GM12878 (cell line): ENCODE results near the gene GPR148. TPM values are rescaled to one million over a fixed set of nuclear protein-coding genes. Genes with fewer than 3 reads are reported as not detected.

Source experiments
- CREB1 ChIP-seq: IDR thresholded peaks from 2 replicates; pipeline ENCODE4 v1.6.1; 2012; ENCODE audit warnings: low read depth, mild to moderate bottlenecking, inconsistent platforms
- EGR1 ChIP-seq, 2 experiments: IDR thresholded peaks; 1 replicate in 1 of 2; 2 replicates in 1 of 2; pipeline ENCODE4 v1.6.1; 2011 to 2012; ENCODE audit warnings: low read depth in 2 of 2, low read length in 2 of 2, borderline replicate concordance in 1 of 2, mild to moderate bottlenecking in 1 of 2, moderate library complexity in 1 of 2
- ESRRA ChIP-seq: IDR thresholded peaks from 2 replicates; pipeline ENCODE4 v1.6.1; 2012; ENCODE audit warnings: mild to moderate bottlenecking, low read length, improper control_type of control experiment
- FOXK2 ChIP-seq: fragments of 450-650 bp; IDR thresholded peaks from 2 replicates; pipeline ENCODE4 v1.6.1; 2017; ENCODE audit warnings: mild to moderate bottlenecking, moderate library complexity
- IKZF1 ChIP-seq: fragments of 450-650 bp; conservative IDR thresholded peaks from 2 replicates; pipeline ENCODE4 v1.6.1; 2017; ENCODE audit warnings: antibody characterized with exemption, mild to moderate bottlenecking
- KDM1A ChIP-seq: fragments of 200-600 bp; sonication (generic); IDR thresholded peaks from 2 replicates; pipeline ENCODE4 v1.6.1; 2016; ENCODE audit warnings: borderline replicate concordance
- MEF2B ChIP-seq: fragments of 450-650 bp; IDR thresholded peaks from 2 replicates; pipeline ENCODE4 v1.6.1; 2018; ENCODE audit warnings: mild to moderate bottlenecking, moderate library complexity; ENCODE audit not compliant: partially characterized antibody, poor library complexity, severe bottlenecking
- PAX5 ChIP-seq: IDR thresholded peaks from 2 replicates; pipeline ENCODE4 v1.6.1; 2011; ENCODE audit warnings: low read depth, low read length, borderline replicate concordance
- POU2F2 ChIP-seq: IDR thresholded peaks from 3 replicates; pipeline ENCODE4 v1.6.1; 2011; ENCODE audit warnings: low read depth, mild to moderate bottlenecking, low read length, borderline replicate concordance
- REST ChIP-seq: IDR thresholded peaks from 2 replicates; pipeline ENCODE4 v1.6.1; 2012; ENCODE audit warnings: mild to moderate bottlenecking, low read depth, low read length
- SIN3A ChIP-seq: IDR thresholded peaks from 2 replicates; pipeline ENCODE4 v1.6.1; 2012; ENCODE audit warnings: low read depth, low read length, improper control_type of control experiment
- SIX5 ChIP-seq: IDR thresholded peaks from 2 replicates; pipeline ENCODE4 v1.6.1; 2011; ENCODE audit warnings: mild to moderate bottlenecking, low read depth, low read length, moderate library complexity; ENCODE audit not compliant: severe bottlenecking
- TAF1 ChIP-seq: IDR thresholded peaks from 2 replicates; pipeline ENCODE4 v1.6.1; 2011; ENCODE audit warnings: mild to moderate bottlenecking, low read depth, low read length, borderline replicate concordance
- polyA plus RNA-seq, 11 experiments: library from polyadenylated mRNA; depleted of rRNA in 4 of 11; unstranded in 6 of 11; stranded (reverse) in 5 of 11; fragments of >200 nt; fragmentation: Nextera tagmentation in 4 of 11; fragmentation: Illumina TruSeq in 1 of 11; extraction: Ambion mirVana in 4 of 11; extraction: Trizol in 1 of 11; gene quantifications; 1 replicate in 1 of 11; 2 replicates in 10 of 11; pipeline versions ENCODE4 v1.2.1 to v1.2.3, GENCODE V29; 2011 to 2016; ENCODE audit warnings: inconsistent platforms in 2 of 11, missing spikeins in 2 of 11, low read depth in 1 of 11
- total RNA-seq, 4 experiments: library from RNA; depleted of rRNA in 3 of 4; stranded (reverse); fragments of >200 nt in 3 of 4; fragmentation: Illumina TruSeq in 1 of 4; extraction: Trizol in 1 of 4; gene quantifications; 2 replicates each; pipeline versions ENCODE4 v1.2.1 to v1.2.3, GENCODE V29; 2013 to 2021
- TF ChIP-seq, protein P1 (sequence below): fragments of 150-350 bp; IDR thresholded peaks from 2 replicates; pipeline ENCODE4 v1.6.1; 2014; ENCODE audit warnings: mild to moderate bottlenecking, low read depth, low read length
- TF ChIP-seq, protein P2 (sequence below): fragments of 450-650 bp; formaldehyde crosslinking; IDR thresholded peaks from 2 replicates; pipeline ENCODE4 v1.5.0; 2022; ENCODE audit warnings: mild to moderate bottlenecking, missing genetic modification characterization

GPR148 gene
- total and polyA plus RNA-seq, 10 of the 15 experiments (the other 5 are each of a cell fraction or from before 2014, with no cell fraction given): not detected

DNA sequence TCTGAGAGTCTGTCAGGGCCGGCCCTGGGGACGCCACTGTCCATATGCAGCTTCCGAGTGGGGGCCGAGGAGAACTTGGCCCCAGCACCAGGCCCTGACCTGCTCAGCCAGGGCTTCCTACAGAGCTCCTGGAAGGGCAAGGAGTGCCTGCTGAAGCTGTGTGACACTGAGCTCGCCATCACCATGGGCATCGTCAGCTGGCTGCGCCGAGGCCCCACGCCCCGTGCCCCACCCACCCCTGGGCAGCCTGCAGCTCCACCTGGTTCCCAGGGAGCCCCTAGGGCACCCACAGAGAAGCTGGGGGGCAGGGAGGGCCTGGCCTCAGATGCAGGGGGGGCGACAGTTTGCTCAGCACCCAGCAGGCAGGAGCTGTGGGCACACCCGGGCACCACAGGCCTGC, 34.5 kb downstream of the GPR148 start (continued):
- TF ChIP-seq SIX5 (no peak), REST (no peak), TAF1 (no peak), FOXK2 (no peak), PAX5 (no peak), KDM1A (no peak), IKZF1 (no peak), CREB1 (no peak), EGR1 (IDR thresholded peaks at IDR 0.05; ENCODE audit: borderline replicate concordance in 1 of 2, low read depth in 2 of 2, low read length in 2 of 2) (no peak), SIN3A (no peak), ESRRA (no peak), MEF2B (no peak), POU2F2 (no peak)
- TF ChIP-seq, protein P1, sequence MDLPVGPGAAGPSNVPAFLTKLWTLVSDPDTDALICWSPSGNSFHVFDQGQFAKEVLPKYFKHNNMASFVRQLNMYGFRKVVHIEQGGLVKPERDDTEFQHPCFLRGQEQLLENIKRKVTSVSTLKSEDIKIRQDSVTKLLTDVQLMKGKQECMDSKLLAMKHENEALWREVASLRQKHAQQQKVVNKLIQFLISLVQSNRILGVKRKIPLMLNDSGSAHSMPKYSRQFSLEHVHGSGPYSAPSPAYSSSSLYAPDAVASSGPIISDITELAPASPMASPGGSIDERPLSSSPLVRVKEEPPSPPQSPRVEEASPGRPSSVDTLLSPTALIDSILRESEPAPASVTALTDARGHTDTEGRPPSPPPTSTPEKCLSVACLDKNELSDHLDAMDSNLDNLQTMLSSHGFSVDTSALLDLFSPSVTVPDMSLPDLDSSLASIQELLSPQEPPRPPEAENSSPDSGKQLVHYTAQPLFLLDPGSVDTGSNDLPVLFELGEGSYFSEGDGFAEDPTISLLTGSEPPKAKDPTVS: no peak
- TF ChIP-seq, protein P2, sequence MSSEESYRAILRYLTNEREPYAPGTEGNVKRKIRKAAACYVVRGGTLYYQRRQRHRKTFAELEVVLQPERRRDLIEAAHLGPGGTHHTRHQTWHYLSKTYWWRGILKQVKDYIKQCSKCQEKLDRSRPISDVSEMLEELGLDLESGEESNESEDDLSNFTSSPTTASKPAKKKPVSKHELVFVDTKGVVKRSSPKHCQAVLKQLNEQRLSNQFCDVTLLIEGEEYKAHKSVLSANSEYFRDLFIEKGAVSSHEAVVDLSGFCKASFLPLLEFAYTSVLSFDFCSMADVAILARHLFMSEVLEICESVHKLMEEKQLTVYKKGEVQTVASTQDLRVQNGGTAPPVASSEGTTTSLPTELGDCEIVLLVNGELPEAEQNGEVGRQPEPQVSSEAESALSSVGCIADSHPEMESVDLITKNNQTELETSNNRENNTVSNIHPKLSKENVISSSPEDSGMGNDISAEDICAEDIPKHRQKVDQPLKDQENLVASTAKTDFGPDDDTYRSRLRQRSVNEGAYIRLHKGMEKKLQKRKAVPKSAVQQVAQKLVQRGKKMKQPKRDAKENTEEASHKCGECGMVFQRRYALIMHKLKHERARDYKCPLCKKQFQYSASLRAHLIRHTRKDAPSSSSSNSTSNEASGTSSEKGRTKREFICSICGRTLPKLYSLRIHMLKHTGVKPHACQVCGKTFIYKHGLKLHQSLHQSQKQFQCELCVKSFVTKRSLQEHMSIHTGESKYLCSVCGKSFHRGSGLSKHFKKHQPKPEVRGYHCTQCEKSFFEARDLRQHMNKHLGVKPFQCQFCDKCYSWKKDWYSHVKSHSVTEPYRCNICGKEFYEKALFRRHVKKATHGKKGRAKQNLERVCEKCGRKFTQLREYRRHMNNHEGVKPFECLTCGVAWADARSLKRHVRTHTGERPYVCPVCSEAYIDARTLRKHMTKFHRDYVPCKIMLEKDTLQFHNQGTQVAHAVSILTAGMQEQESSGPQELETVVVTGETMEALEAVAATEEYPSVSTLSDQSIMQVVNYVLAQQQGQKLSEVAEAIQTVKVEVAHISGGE: no peak
